K562 treated with DMSO at 1 percent for 12 hours (cell line): ENCODE data around the gene ZNF408. TPM values are rescaled to one million over a fixed set of nuclear protein-coding genes. Genes with fewer than 3 reads are reported as not detected.

Experiments
- total RNA-seq: library from RNA; unstranded; fragments of 300-600 nt; gene quantifications from 2 replicates; pipeline ENCODE4 v1.2.3, GENCODE V29; 2022; ENCODE audit not compliant: insufficient read depth

The ZNF408 gene
- total RNA-seq, result 11.5 and 14.0 TPM in 2 replicates

GRCh38 chr11:46700241-46701077 is at the start of gene ZNF408, which contains the start of gene ARHGAP1:
Gene ZNF408 (plus strand): TSS chr11:46701031. CDS start chr11:46701048, 17 bp downstream.
Gene ARHGAP1 (minus strand): TSS chr11:46700619. CDS start chr11:46696107, 4,512 bp downstream.

GRCh38 chr11:46719048-46719542 is 18.3 kb downstream of the ZNF408 start, which contains the start of gene F2:
Gene F2 (plus strand): TSS chr11:46719213. CDS start chr11:46719236, 23 bp downstream.

Other genes starting within 250 kb of the ZNF408 start
- 18.6 and 38.8 TPM in 2 replicates for gene AMBRA1, start 107.0 kb upstream of the ZNF408 start, total RNA-seq
- 5.3 and 19.6 TPM in 2 replicates for gene HARBI1, start 83.8 kb upstream of the ZNF408 start, total RNA-seq
- 32.7 and 57.2 TPM in 2 replicates for gene ATG13, start 83.5 kb upstream of the ZNF408 start, total RNA-seq
- gene ARHGAP1, start 412 bp upstream of the ZNF408 start, total RNA-seq, result 12.3 and 26.3 TPM in 2 replicates
- not detected in 2 replicates for gene F2, start 18.2 kb downstream of the ZNF408 start, total RNA-seq
- 26.1 and 84.9 TPM in 2 replicates for gene CKAP5, start 145.2 kb downstream of the ZNF408 start, total RNA-seq
- gene LRP4, start 217.5 kb downstream of the ZNF408 start, total RNA-seq, result 0.91 TPM in 1 of 2 replicates, not detected in the other
- 22.3 and 27.0 TPM in 2 replicates for gene CSTPP1, start 235.7 kb downstream of the ZNF408 start, total RNA-seq